GM19328 (cell line): ENCODE data around the gene TBC1D28.
"Not testable (repeated sequence)": the region's sequence is repeated elsewhere in the genome, so short reads cannot be mapped to it uniquely, and the experiment has no call there.

Experiments
- ATAC-seq: cut with Tn5 transposase; IDR thresholded peaks from one replicate; pipeline ENCODE4 v1.9.1; 2021; ENCODE audit warnings: mild to moderate bottlenecking, moderate library complexity; ENCODE audit not compliant: unreplicated experiment

TBC1D28 gene

DNA sequence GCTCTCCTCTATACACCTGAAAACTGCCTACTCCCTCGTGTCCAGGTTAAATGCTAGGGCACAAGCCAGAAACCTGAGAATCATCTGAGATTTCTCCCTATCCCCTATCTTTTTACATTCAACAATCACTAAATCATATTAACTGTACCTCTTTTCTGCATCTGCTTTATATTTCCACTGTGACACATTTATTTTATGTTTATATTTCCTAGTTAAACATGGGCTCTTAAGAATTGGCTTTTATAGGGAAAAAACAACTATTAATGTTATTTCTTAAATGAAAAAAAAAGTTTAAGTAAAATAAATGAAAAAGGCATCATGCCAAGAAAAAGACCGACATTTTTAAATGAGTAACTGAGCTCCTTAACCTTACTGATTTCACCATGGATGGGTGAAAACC is 26.6 kb downstream of the TBC1D28 start:
- not testable (repeated sequence) for ATAC-seq

DNA sequence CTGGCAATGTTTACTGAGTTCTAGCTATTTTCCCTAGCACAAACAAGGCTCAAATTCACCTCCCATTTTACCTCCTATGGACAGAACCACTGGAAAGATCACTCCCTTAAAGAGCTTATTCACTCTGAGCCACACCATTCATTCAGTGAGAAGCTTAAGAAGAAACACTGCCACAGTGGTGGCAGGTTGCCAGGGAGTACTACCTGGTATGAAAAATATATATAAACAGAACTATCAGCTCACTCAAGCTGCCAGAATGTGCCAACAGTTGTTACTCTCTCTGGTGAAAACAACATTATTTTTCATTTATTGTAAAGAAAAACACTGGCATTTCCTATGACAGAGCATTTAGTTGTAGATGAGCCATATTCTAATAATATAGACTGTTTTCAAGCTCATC is 31.2 kb downstream of the TBC1D28 start:
- not testable (repeated sequence) for ATAC-seq

DNA sequence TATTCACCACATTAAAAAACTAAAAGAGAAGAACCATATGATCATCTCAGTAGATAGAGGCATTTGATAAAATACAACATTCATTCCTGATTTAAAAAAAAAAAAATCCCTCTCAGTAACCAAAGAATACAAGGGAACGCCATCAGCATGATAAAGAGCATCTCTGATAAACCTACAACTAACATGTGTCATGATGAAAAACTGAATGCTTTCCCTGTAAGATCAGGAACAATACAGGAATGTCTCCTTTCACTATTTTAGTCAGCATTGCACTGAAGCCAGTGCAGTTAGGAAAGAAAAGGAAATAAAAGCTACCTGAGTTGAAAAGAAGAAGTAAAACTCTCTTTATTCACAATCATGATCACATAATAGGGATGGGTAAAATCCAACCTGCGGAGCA is 51.1 kb downstream of the TBC1D28 start:
- ATAC-seq: not testable (repeated sequence)
